Caco-2 (cell line): ENCODE results near the gene IL24. TPM values are rescaled to one million over a fixed set of nuclear protein-coding genes. Genes with fewer than 3 reads are reported as not detected.

Experiments used
- BruUV-seq: library from RNA; stranded (reverse); fragments of 400-500 nt; replicated peaks from 2 replicates; lab custom pipeline; 2021; lab: Mats Ljungman, UMichigan
- CTCF ChIA-PET: fragments of 300-600 bp; sonication (Branson Sonifier 250); formaldehyde crosslinking; loops from one replicate; lab custom pipeline; 2022; ENCODE audit warnings: antibody characterized with exemption; lab: Charles Lee
- POLR2A ChIA-PET: fragments of 300-600 bp; sonication (Branson Sonifier 250); formaldehyde crosslinking; loops from one replicate; lab custom pipeline; 2022; ENCODE audit warnings: antibody characterized with exemption; lab: Charles Lee
- DNase-seq, 2 experiments: peaks; one replicate each; pipeline versions ENCODE4 v3.0.0 to v3.0.0-alpha.2; 2020 to 2022
- H3K27me3 ChIP-seq: replicated peaks from 2 replicates; pipeline ENCODE4 v1.6.0; 2011; ENCODE audit warnings: low read length; ENCODE audit not compliant: control insufficient read depth, insufficient read depth
- H3K36me3 ChIP-seq: 2 replicates; pipeline ENCODE4 v1.5.1; 2011; ENCODE audit warnings: low read length; ENCODE audit not compliant: control insufficient read depth, insufficient read depth
- H3K4me1 ChIP-seq: fragments of 250-450 bp; sonication (Bioruptor Pico); 2 replicates; pipeline ENCODE4 v1.5.1; 2020; ENCODE audit warnings: mild to moderate bottlenecking
- H3K4me3 ChIP-seq: 2 replicates; pipeline ENCODE4 v1.5.1; 2011; ENCODE audit warnings: low read depth, mild to moderate bottlenecking, control low read depth, low read length
- H3K9me3 ChIP-seq: fragments of 250-450 bp; sonication (Bioruptor Pico); 2 replicates; pipeline ENCODE4 v1.5.1; 2020; ENCODE audit warnings: mild to moderate bottlenecking, moderate library complexity
- H3K27ac Mint-ChIP-seq: one replicate; pipeline ENCODE4 v1.8.0; 2022; ENCODE audit warnings: mixed read lengths; ENCODE audit not compliant: unreplicated experiment
- H3K27me3 Mint-ChIP-seq: one replicate; pipeline ENCODE4 v1.8.0; 2022; ENCODE audit warnings: mixed read lengths; ENCODE audit not compliant: insufficient read depth, unreplicated experiment
- H3K36me3 Mint-ChIP-seq: one replicate; pipeline ENCODE4 v1.8.0; 2022; ENCODE audit warnings: mild to moderate bottlenecking, mixed read lengths; ENCODE audit not compliant: insufficient read depth, unreplicated experiment
- H3K4me1 Mint-ChIP-seq: one replicate; pipeline ENCODE4 v1.8.0; 2022; ENCODE audit warnings: low read depth, mixed read lengths; ENCODE audit not compliant: unreplicated experiment
- H3K4me3 Mint-ChIP-seq: one replicate; pipeline ENCODE4 v1.8.0; 2022; ENCODE audit warnings: mild to moderate bottlenecking, moderate library complexity, mixed read lengths; ENCODE audit not compliant: unreplicated experiment
- H3K9me3 Mint-ChIP-seq: one replicate; pipeline ENCODE4 v1.8.0; 2022; ENCODE audit warnings: mixed read lengths; ENCODE audit not compliant: unreplicated experiment
- CTCF ChIP-seq, 2 experiments: fragments of 200-600 bp in 1 of 2; IDR thresholded peaks; 1 replicate in 1 of 2; 2 replicates in 1 of 2; pipeline versions ENCODE4 v1.5.1 to v1.8.0; 2011 to 2022; ENCODE audit warnings: antibody characterized with exemption in 1 of 2, control low read depth in 1 of 2, inconsistent platforms in 1 of 2, low read depth in 1 of 2, low read length in 1 of 2, mild to moderate bottlenecking in 1 of 2, moderate library complexity in 1 of 2; ENCODE audit not compliant: insufficient read depth in 1 of 2, severe bottlenecking in 1 of 2, unreplicated experiment in 1 of 2
- intact Hi-C: fragments of 100-400 bp; cut with micrococcal nuclease; formaldehyde crosslinking; loops from one replicate; pipeline ENCODE4 v1.10.0; 2022; ENCODE audit not compliant: unreplicated experiment
- total RNA-seq: library from RNA; stranded (reverse); gene quantifications from 2 replicates; pipeline ENCODE4 v1.2.3, GENCODE V29; 2022

IL24 gene
- total RNA-seq, 1 experiment from 2014 or later: not detected

GRCh38 chr1:206932177-206932576 lies 34.9 kb downstream of the IL24 start:
- no peaks in the 10 kb centered on the region for H3K36me3 ChIP-seq
- H3K9me3 Mint-ChIP-seq: no peaks in the 10 kb centered on the region
- peaks cover 9% of the 10 kb centered on the region for H3K4me1 ChIP-seq
- no peaks in the 10 kb centered on the region for H3K27me3 Mint-ChIP-seq
- H3K4me3 ChIP-seq: no peak overlapping the region
- H3K4me3 Mint-ChIP-seq: no peak overlapping the region
- no peak for TF ChIP-seq CTCF (IDR thresholded peaks at IDR 0.05; ENCODE audit: insufficient read depth in 1 of 2, low read depth in 1 of 2, low read length in 1 of 2, severe bottlenecking in 1 of 2, unreplicated experiment in 1 of 2)
- intact Hi-C loops: no loop called here
- BruUV-seq: no TSS peak
- no peaks in the 10 kb centered on the region for H3K36me3 Mint-ChIP-seq
- no peaks in the 10 kb centered on the region for H3K4me1 Mint-ChIP-seq
- ChIA-PET POLR2A (no interaction called here), CTCF (interaction anchor here (0.8 to 1.2 kb wide), 4 partner anchors 19 to 161 kb away, joined by 3 to 5 read pairs (median 4); partner anchors contain the start of genes IL19 and IL20)
- no peak overlapping the region for H3K27ac Mint-ChIP-seq
- DNase-seq: no peak
- no peaks in the 10 kb centered on the region for H3K9me3 ChIP-seq
- no peaks in the 10 kb centered on the region for H3K27me3 ChIP-seq

- ChIA-PET POLR2A (interaction anchor here (0.6 kb wide), 1 partner anchor 117 kb away, joined by 3 read pairs; no protein-coding TSS in a partner anchor), CTCF (interaction anchor here (0.6 to 1.2 kb wide), 2 partner anchors 24 to 122 kb away, joined by 3 to 6 read pairs; no protein-coding TSS in a partner anchor)
- BruUV-seq: no TSS peak
- H3K4me3 ChIP-seq: no peak overlapping the region
- Mint-ChIP-seq H3K36me3 (no peaks in the 10 kb centered on the region), H3K27me3 (no peaks in the 10 kb centered on the region), H3K9me3 (no peaks in the 10 kb centered on the region), H3K27ac (no peak overlapping the region), H3K4me3 (no peak overlapping the region), H3K4me1 (no peaks in the 10 kb centered on the region)
- no peaks in the 10 kb centered on the region for H3K4me1 ChIP-seq
- no peaks in the 10 kb centered on the region for H3K27me3 ChIP-seq
- peak in 1 of 2 experiments; percentile 49 for DNase-seq
- intact Hi-C loops: no loop called here
- H3K36me3 ChIP-seq: no peaks in the 10 kb centered on the region
- H3K9me3 ChIP-seq: no peaks in the 10 kb centered on the region
- peak; percentile 45 to 53 for TF ChIP-seq CTCF (IDR thresholded peaks at IDR 0.05; ENCODE audit: insufficient read depth in 1 of 2, low read depth in 1 of 2, low read length in 1 of 2, severe bottlenecking in 1 of 2, unreplicated experiment in 1 of 2)
These were observed 36.2 kb downstream of the IL24 start for GRCh38 chr1:206933333-206933945.

GRCh38 chr1:206935491-206936067 lies 38.3 kb downstream of the IL24 start:
- H3K4me3 Mint-ChIP-seq: no peak overlapping the region
- POLR2A ChIA-PET: no interaction called here
- peak; percentile 66 to 78 for DNase-seq

More at GRCh38 chr1:206935491-206936067, 38.3 kb downstream of the IL24 start:
- intact Hi-C loops: loop anchor here (1.0 to 5.0 kb wide), 3 partner anchors 33 to 142 kb away; no protein-coding TSS in a partner anchor
- Histone ChIP-seq H3K36me3 (no peaks in the 10 kb centered on the region), H3K4me3 (no peak overlapping the region), H3K4me1 (no peaks in the 10 kb centered on the region), H3K9me3 (no peaks in the 10 kb centered on the region), H3K27me3 (no peaks in the 10 kb centered on the region)
- Mint-ChIP-seq H3K9me3 (no peaks in the 10 kb centered on the region), H3K36me3 (no peaks in the 10 kb centered on the region), H3K4me1 (no peaks in the 10 kb centered on the region), H3K27me3 (no peaks in the 10 kb centered on the region), H3K27ac (no peak overlapping the region)
- TF ChIP-seq CTCF (IDR thresholded peaks at IDR 0.05; ENCODE audit: insufficient read depth in 1 of 2, low read depth in 1 of 2, low read length in 1 of 2, severe bottlenecking in 1 of 2, unreplicated experiment in 1 of 2): peak; percentile 86 to 94
- CTCF ChIA-PET: interaction anchor here (0.6 to 2.5 kb wide), 11 partner anchors 11 to 118 kb away, joined by 3 to 51 read pairs (median 4); partner anchors contain the start of genes C1orf116, PFKFB2 and PIGR
- BruUV-seq: no TSS peak
